Panc1 (cell line): Measurements from ENCODE around the gene NAPA. TPM values are rescaled to one million over a fixed set of nuclear protein-coding genes. Genes with fewer than 3 reads are reported as not detected.

Source experiments
- ATAC-seq: fragments of 200-7000 bp; cut with Tn5 transposase; 2 replicates; pipeline ENCODE4 v1.9.1; 2020; ENCODE audit warnings: mild to moderate bottlenecking, moderate library complexity
- BruUV-seq: library from RNA; stranded (reverse); fragments of 400-500 nt; replicated peaks from 2 replicates; lab custom pipeline; 2021; lab: Mats Ljungman, UMichigan
- CTCF ChIA-PET: fragments of 300-600 bp; sonication (Branson Sonifier 250); formaldehyde crosslinking; loops from one replicate; lab custom pipeline; 2022; ENCODE audit warnings: antibody characterized with exemption; lab: Charles Lee
- POLR2A ChIA-PET: fragments of 300-600 bp; sonication (Branson Sonifier 250); formaldehyde crosslinking; loops from one replicate; lab custom pipeline; 2022; ENCODE audit warnings: antibody characterized with exemption; lab: Charles Lee
- DNase-seq: peaks from one replicate; pipeline ENCODE4 v3.0.0-alpha.2; 2010; ENCODE audit warnings: low read depth, low spot score
- H3K27ac ChIP-seq: 2 replicates; pipeline ENCODE4 v1.5.1; 2011; ENCODE audit warnings: mild to moderate bottlenecking, low read length, inconsistent platforms
- H3K27me3 ChIP-seq: fragments of 200-500 bp; sonication (Bioruptor generic); 2 replicates; pipeline ENCODE4 v1.6.0; 2014; ENCODE audit warnings: low read length, inconsistent platforms; ENCODE audit not compliant: control insufficient read depth, insufficient read depth
- H3K36me3 ChIP-seq: fragments of 200-500 bp; sonication (Bioruptor generic); 2 replicates; pipeline ENCODE4 v1.5.1; 2014; ENCODE audit warnings: inconsistent platforms, mild to moderate bottlenecking, low read length, moderate library complexity; ENCODE audit not compliant: control insufficient read depth, insufficient read depth
- H3K4me1 ChIP-seq: 2 replicates; pipeline ENCODE4 v1.5.1; 2011; ENCODE audit warnings: inconsistent platforms, mild to moderate bottlenecking, low read length, moderate library complexity; ENCODE audit not compliant: control insufficient read depth, insufficient read depth
- H3K4me3 ChIP-seq, 2 experiments: 2 replicates each; pipeline ENCODE4 v1.5.1; 2011 to 2012; ENCODE audit warnings: low read depth in 2 of 2, low read length in 2 of 2, mild to moderate bottlenecking in 2 of 2, inconsistent platforms in 1 of 2, moderate library complexity in 1 of 2
- H3K9me3 ChIP-seq: fragments of 200-500 bp; sonication (Bioruptor generic); 2 replicates; pipeline ENCODE4 v1.5.1; 2014; ENCODE audit warnings: low read depth, mild to moderate bottlenecking, inconsistent platforms, low read length, moderate library complexity; ENCODE audit not compliant: control insufficient read depth, insufficient read depth
- CTCF ChIP-seq: fragments of 450-650 bp; IDR thresholded peaks from 2 replicates; pipeline ENCODE4 v1.5.1; 2017; ENCODE audit warnings: mild to moderate bottlenecking
- POLR2AphosphoS5 ChIP-seq: IDR thresholded peaks from 2 replicates; pipeline ENCODE4 v1.6.1; 2012; ENCODE audit warnings: mild to moderate bottlenecking, low read depth, low read length, moderate library complexity
- REST ChIP-seq, 2 experiments: IDR thresholded peaks; 2 replicates each; pipeline ENCODE4 v1.6.1; 2011 to 2012; ENCODE audit warnings: low read depth in 2 of 2, control low read depth in 1 of 2, low read length in 1 of 2, mild to moderate bottlenecking in 1 of 2, moderate library complexity in 1 of 2; ENCODE audit not compliant: insufficient read depth in 1 of 2
- SIN3A ChIP-seq: IDR thresholded peaks from 2 replicates; pipeline ENCODE4 v1.6.1; 2012; ENCODE audit warnings: low read depth, mild to moderate bottlenecking, low read length, moderate library complexity, borderline replicate concordance; ENCODE audit not compliant: insufficient read depth
- TCF7L2 ChIP-seq: IDR thresholded peaks from 2 replicates; pipeline ENCODE4 v1.6.1; 2011; ENCODE audit warnings: mild to moderate bottlenecking, low read depth, low read length, inconsistent platforms
- in situ Hi-C: cut with HindIII; loops from 2 replicates; pipeline ENCODE4 v1.10.0; 2016; ENCODE audit warnings: low sequenced_read_pairs, low pct_unique_long_range_greater_than_20kb
- intact Hi-C: fragments of 100-400 bp; cut with micrococcal nuclease; formaldehyde crosslinking; loops from one replicate; pipeline ENCODE4 v1.10.0; 2022; ENCODE audit not compliant: unreplicated experiment
- total RNA-seq: library from RNA; stranded (reverse); gene quantifications from one replicate; pipeline ENCODE4 v1.2.1, GENCODE V29; 2021; ENCODE audit not compliant: unreplicated experiment

NAPA gene
- total RNA-seq, 1 experiment from 2014 or later, result 71.0 TPM

GRCh38 chr19:47526798-47527197, 11.9 kb upstream of the NAPA start:
- no peak for TF ChIP-seq SIN3A
- no peak for TF ChIP-seq CTCF
- no peak for TF ChIP-seq TCF7L2
- no peak for TF ChIP-seq POLR2AphosphoS5
- no peak for TF ChIP-seq REST (IDR thresholded peaks at IDR 0.05; ENCODE audit: insufficient read depth in 1 of 2, low read depth in 2 of 2, low read length in 1 of 2)
- no peak overlapping the region for H3K4me3 ChIP-seq
- no peaks in the 10 kb centered on the region for H3K9me3 ChIP-seq
- in situ Hi-C loops, result no loop called here
- H3K27me3 ChIP-seq, result no peaks in the 10 kb centered on the region
- ChIA-PET CTCF (no interaction called here), POLR2A (no interaction called here)
- intact Hi-C loops, result no loop called here
- ATAC-seq (no peak), DNase-seq (no peak)
- BruUV-seq, result no TSS peak
- H3K27ac ChIP-seq, result no peak overlapping the region
- H3K36me3 ChIP-seq, result no peaks in the 10 kb centered on the region
- H3K4me1 ChIP-seq, result peaks cover 8% of the 10 kb centered on the region

GRCh38 chr19:47523473-47523872, 8.6 kb upstream of the NAPA start:
- DNase-seq (no peak), ATAC-seq (no peak)
- in situ Hi-C loops (no loop called here), intact Hi-C loops (no loop called here)
- peaks cover 8% of the 10 kb centered on the region for H3K4me1 ChIP-seq
- H3K9me3 ChIP-seq, result no peaks in the 10 kb centered on the region
- BruUV-seq, result no TSS peak
- H3K4me3 ChIP-seq, result no peak overlapping the region
- no peaks in the 10 kb centered on the region for H3K36me3 ChIP-seq
- no peak overlapping the region; the same call in 1 of the 2 replicates for H3K27ac ChIP-seq
- no peak for TF ChIP-seq TCF7L2
- POLR2A ChIA-PET, result no interaction called here
- CTCF ChIA-PET, result interaction anchor here (0.7 kb wide), 1 partner anchor 15 kb away, joined by 6 read pairs; no protein-coding TSS in a partner anchor
- no peaks in the 10 kb centered on the region for H3K27me3 ChIP-seq

GRCh38 chr19:47521473-47522180, 6.8 kb upstream of the NAPA start:
- TF ChIP-seq SIN3A (no peak), REST (IDR thresholded peaks at IDR 0.05; ENCODE audit: insufficient read depth in 1 of 2, low read depth in 2 of 2, low read length in 1 of 2) (no peak), TCF7L2 (no peak), CTCF (no peak), POLR2AphosphoS5 (no peak)
- no peak for ATAC-seq
- DNase-seq, result no peak
- Histone ChIP-seq H3K36me3 (no peaks in the 10 kb centered on the region), H3K27me3 (no peaks in the 10 kb centered on the region), H3K4me1 (peaks cover 8% of the 10 kb centered on the region), H3K9me3 (no peaks in the 10 kb centered on the region), H3K27ac (no peak overlapping the region), H3K4me3 (no peak overlapping the region)
- intact Hi-C loops, result no loop called here
- POLR2A ChIA-PET, result no interaction called here
- in situ Hi-C loops, result no loop called here
- BruUV-seq, result no TSS peak
- CTCF ChIA-PET, result interaction anchor here (0.8 kb wide), 1 partner anchor 104 kb away, joined by 3 read pairs; no protein-coding TSS in a partner anchor
